Keratinocyte (primary cell): ENCODE data around the gene CDC42SE2.

Source experiments
- CTCF ChIP-seq, 3 experiments: IDR thresholded peaks in 1 of 3; conservative IDR thresholded peaks in 1 of 3; optimal IDR thresholded peaks in 1 of 3; 2 replicates in 2 of 3; 3 replicates in 1 of 3; pipeline versions ENCODE3 to v1.5.1; 2011; ENCODE audit warnings: low read length in 3 of 3, mild to moderate bottlenecking in 3 of 3, moderate library complexity in 2 of 3, control low read depth in 1 of 3, inconsistent platforms in 1 of 3; ENCODE audit not compliant: insufficient read depth in 2 of 3; ENCODE audit errors: extremely low read depth in 1 of 3
- EZH2 ChIP-seq: IDR thresholded peaks from one replicate; pipeline ENCODE4 v1.6.1; 2012; ENCODE audit warnings: inconsistent platforms, mild to moderate bottlenecking, low read length, moderate library complexity

DNA sequence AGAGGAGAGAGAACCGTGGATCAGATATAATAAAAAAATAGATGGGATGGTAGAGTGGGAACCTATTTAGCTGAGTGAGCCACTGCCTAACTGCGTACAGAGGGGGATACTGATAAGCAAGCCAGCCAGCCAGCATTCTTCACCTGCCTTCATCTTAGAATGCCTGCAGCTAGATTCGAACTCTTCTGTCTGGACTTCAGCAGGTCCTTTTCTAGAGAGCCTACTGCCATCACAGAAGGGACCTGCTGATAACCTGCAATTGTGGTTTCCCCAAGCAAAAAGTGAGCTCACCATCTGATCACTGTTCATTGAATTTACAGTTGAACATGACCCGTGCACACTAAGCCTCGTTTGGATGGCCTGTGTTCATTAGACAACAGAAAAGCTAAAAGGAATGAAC is 109.4 kb downstream of the CDC42SE2 start:
- no peak for TF ChIP-seq CTCF (optimal IDR thresholded peaks at IDR 0.05 in 1 of 3, IDR thresholded peaks at IDR 0.05 in 1 of 3, conservative IDR thresholded peaks at IDR 0.05 in 1 of 3; ENCODE audit: extremely low read depth in 1 of 3, insufficient read depth in 2 of 3, low read length in 3 of 3)
- no peak for TF ChIP-seq EZH2
